NCI-H2171 (cell line): Measurements from ENCODE around the gene AP2A2.

Experiments
- DNase-seq: peaks from one replicate; lab custom pipeline; 2025; lab: John Stamatoyannopoulos, UW

Gene AP2A2

DNA sequence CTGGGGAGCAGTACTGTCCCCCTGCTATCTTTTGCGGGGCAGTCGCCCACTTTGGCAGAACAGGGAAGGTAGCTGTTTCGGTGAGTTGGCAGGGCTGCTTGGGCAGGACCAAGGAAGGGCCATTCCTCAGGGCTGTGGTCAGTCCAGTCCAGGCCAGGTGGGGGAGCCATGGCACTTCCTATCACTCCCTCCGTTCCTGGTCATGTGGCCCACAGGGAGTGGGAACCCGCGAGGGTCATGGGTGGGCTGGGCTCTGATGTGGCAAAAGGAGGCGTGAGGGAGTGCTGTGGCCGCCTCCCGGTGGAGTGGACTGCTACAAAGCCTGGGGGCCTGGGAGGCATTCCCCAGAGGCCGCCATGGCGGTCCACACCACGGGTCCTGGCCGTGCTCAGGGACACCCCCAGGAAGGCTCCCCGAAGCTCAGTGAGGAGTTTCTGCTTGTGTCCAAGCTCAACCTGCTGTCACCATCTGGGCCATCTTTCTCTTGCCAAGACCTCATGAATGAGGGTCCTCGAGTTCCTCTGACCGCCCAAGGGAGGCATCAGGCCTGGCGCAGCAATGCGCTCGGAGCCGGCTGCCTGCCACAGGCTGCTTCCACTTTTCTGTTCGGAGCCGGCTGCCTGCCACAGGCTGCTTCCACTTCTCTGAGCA, 27.0 kb upstream of the AP2A2 start:
- no peak for DNase-seq

DNA sequence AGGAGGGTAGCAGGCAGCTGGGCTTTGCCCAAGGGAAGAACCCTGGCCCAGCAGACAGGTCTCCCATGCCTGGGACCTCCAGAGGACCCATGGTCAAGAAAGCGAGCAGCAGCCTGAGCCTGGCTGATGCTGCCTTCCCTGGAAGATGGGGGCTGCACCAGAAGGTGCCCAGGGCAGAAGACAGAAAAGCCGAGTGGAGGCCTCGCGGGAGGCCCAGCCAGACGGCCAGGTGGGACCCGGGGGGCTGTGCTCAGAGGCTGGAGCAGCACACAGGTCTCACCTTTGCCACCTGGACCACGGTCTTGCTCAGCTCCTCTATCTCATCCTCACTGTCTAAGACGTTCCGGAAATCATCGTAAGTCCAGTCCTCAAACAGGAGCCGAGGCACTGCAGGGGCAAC, 25.9 kb upstream of the AP2A2 start:
- no peak for DNase-seq

GRCh38 chr11:900545-900944, 25.1 kb upstream of the AP2A2 start:
- no peak for DNase-seq

DNA sequence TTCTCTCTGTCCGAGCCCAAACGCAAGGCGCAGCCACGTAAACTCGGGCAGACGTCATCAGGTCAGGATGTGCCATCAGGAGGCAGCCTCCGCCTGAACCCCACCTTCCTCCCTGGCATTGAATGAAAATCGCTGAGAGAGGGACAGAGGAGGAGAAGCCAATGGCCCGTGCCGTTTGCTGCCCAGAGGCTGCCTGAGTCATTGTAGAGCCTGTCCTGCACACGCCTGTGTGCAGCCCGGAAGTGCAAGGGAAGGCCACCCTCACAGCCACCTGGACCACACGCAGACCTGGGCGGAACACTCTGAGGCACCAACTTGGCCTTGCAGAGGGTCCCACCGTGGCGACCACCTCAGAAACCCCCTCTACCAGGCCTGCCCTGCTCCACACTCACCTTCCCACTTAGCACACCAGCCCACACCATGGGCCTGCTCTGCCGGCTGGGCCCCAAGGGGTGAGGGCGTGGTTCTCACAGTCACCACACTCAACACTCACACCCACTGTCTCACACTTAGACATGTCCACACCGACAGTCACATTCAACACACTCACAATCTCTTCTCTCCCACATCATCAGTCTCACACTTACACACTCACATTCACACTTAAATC, 24.1 kb upstream of the AP2A2 start:
- no peak for DNase-seq

- DNase-seq, result no peak
These were observed 21.3 kb upstream of the AP2A2 start for GRCh38 chr11:904380-904779.

DNA sequence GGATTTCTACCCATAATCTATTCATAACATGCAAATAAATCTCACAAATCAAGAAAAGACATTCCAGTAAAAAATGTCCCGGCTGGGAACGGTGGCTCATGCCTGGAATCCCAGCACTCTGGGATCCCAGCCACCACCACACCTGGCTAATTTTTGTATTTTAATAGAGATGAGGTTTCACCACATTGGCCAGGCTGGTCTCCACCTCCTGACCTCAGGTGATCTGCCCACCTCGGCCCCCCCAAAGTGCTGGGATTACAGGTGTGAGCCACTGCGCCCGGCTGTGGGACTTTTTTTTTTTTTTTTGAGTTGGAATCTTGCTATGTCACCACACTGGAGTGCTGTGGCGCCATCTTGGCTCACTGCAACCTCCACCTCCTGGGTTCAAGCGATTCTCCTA, 19.7 kb upstream of the AP2A2 start:
- DNase-seq, result no peak

- DNase-seq, result no peak
These were observed 18.0 kb upstream of the AP2A2 start for GRCh38 chr11:907668-908067.

- no peak for DNase-seq
These were observed 17.4 kb upstream of the AP2A2 start for GRCh38 chr11:908273-908672.

GRCh38 chr11:909406-909805, 16.3 kb upstream of the AP2A2 start:
- DNase-seq, result no peak

GRCh38 chr11:910044-910588, 15.6 kb upstream of the AP2A2 start:
- no peak for DNase-seq

DNA sequence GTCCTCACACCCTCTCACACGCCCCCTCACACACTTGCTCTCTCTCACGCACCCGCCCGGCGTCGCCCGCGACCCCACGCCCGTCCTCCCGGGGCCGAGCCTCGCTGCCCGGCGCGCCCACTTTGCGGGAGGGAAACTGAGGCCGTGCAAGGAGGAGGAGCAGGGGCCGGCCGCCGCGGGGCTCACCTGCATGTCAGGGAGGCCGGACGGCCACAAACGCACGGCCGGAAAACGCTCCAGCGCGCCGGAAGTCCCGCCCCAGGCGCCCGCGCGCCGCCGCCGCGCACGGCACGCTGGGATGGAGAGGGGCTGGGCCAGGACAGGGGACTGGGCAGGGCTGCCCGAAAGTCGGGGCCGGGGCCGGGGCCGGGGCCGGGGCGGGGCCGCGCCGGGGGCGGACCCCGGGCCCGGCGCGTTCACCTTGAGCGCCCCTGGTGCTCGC, 15.1 kb upstream of the AP2A2 start, which contains the start of gene CHID1:
Gene CHID1 (minus strand): TSS at position 222 of the 442 bp plus-strand sequence. CDS start 5,994 bp downstream, outside the sequence.
- peak; percentile 58 for DNase-seq

GRCh38 chr11:911031-911889, 14.4 kb upstream of the AP2A2 start:
- DNase-seq, result no peak

GRCh38 chr11:911890-912219, 13.8 kb upstream of the AP2A2 start:
- DNase-seq, result no peak

- no peak for DNase-seq
These were observed 13.4 kb upstream of the AP2A2 start for GRCh38 chr11:912266-912665.

DNA sequence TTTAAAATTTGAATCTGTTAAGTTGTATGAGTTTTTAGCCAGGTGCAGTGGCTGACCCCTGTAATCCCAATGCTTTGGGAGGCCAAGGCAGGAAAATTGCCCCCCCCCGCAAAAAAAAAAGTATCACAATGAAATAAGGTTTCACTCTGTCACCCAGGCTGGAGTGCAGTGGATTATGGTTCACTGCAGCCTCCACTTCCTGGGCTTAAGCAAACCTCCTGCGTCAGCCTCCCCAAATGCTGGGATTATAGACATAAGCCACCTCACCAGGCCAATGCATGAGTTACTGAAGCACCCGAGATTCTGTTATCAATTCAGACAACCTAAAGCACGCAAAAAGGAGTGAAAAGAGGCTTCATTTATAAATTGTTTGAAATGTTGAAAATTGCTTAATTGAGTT, 12.6 kb upstream of the AP2A2 start:
- DNase-seq, result no peak

GRCh38 chr11:914204-914603, 11.5 kb upstream of the AP2A2 start:
- DNase-seq, result no peak

GRCh38 chr11:914747-915501, 10.7 kb upstream of the AP2A2 start:
- DNase-seq, result no peak

DNA sequence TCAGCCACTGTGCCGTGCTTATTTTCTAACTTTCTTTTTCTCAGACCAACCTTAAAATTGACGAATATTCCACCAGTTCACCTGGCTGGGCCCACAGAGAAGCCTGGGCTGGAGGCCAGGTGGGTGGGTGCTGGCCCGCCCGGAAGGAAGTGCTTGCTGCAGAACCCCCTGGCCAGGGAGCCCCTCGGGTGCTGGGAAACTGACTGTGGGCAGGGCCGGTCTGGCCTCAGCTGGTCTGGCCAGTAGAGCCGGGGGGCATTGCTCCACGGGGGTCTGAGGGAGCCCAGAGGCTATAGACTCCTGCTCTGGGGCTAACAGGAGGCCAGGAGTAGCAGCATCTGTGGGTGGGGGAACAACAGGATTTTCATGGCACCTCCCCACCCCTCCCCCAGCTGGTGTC, 8.2 kb upstream of the AP2A2 start:
- DNase-seq, result no peak

DNA sequence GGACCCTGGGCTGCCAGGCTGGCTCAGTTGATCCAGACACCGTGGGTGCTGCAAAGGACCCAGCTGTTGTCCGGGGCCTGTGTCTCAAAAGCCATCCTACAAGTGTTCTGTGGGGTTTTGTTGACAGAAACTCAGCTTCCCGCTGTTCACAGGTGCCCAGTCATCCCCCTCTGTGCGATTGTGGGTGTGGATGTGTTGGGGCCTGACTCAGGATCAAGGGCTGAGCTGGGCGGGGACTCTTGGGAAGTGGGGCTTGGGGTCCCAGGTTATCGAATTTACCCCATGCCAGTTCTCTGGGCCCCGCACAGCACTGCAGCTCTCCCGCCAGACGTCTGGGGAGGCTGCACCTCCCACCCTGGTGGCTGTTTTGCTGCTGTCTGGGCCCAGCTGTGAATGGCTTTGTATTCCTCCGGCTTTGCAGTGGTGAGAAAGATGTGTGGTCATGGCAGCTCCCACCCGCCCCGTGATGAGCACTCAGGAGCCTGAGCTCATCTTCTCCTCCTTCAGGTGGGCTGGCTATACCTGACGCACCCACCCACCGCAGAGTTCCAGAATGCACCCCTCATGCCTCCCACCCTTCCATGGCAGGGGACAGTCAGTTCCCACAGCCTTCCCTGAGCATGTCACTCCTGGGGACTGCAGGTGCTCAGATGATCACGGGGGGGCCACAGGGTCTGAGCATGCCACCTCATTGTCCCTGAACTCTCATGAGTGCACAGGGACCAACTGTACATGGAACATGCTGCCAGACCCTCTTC, 3.6 kb upstream of the AP2A2 start:
- no peak for DNase-seq

DNA sequence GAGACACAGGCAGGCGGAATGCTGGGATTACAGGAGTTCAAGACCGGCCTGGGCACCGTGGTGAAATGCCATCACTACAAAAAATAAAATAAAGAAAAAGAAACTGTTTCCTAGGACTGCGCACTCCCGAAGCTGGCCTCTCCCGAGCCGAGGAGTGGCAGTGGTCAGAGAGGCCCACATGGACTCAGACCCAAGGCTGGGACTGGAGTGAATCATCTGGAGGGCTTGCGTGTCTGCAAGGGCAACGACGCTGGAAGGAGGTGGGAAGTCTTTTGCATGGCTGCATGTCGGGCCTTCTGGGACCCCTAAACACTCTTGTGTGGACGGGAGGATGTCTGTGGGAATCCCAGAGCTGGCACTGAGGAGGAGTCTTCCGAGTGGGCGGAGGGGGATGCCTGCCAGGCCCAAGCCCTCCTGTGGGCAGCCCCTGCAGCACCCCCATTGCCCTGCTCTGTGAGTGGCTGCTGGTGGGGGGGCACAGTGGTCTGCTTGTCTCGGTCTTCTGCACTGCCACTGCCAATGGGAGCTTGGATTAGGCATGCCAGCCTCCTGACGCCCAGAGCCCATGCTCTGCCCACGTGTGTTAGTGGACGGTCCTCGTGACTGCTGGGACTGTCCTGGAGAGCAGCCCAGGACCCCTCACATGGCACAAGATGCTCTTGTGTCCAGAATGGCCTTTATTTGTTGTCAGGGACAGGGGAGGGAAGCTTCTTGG, 1.8 kb upstream of the AP2A2 start:
- no peak for DNase-seq
